Measurements from ENCODE around the gene NPLOC4. TPM values are rescaled to one million over a fixed set of nuclear protein-coding genes. Genes with fewer than 3 reads are reported as not detected.
A peak's percentile ranks its signal among the peaks of the same experiment; 100 is the strongest.

NPLOC4 gene
- total and polyA plus RNA-seq, 2 of the 13 experiments (the other 11 are each of a cell fraction or from before 2014, with no cell fraction given), result 57.0 to 97.0 TPM

DNA sequence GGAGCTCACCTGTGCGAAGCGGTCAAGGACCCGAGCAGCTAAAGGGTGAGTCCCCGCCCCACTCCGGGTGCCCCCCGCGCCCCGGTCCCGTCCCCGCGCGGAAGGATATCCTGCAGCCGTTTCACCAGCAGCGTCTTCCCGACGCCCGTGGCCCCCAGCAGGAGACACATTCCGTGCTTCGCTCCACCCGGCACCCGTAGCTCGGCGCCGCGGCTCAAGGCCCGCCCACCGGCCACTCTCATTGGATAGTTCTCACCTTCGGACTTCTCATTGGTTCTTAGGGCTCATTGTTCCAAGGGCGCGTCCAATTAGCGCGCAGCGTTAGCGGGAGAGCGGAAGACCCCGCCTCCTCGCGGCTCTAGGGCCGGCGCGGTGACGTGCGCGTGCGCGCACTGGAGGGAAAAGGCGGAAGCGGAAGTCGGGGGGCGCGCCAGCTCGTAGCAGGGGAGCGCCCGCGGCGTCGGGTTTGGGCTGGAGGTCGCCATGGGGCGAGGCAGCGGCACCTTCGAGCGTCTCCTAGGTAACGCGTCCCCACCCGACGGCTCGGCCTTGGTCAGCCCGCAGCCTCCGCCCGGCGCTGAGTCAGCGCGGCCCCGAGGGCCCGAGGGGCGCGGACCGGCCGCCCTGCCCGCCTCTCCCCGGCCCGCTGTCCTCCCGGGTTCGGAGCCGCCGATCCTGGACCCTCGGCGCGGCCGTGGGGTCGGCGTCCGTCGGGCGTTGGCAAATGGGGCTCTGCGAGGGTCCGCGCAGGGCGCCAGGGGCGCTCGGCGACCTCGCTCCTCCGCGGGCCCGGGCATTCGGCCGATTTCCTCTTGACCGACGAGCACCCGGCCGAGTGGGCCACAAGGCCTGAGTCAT lies 46.9 kb upstream of the NPLOC4 start, which contains the start of the genes ARL16 and HGS (continued):
- TF ChIP-seq, protein P1, sequence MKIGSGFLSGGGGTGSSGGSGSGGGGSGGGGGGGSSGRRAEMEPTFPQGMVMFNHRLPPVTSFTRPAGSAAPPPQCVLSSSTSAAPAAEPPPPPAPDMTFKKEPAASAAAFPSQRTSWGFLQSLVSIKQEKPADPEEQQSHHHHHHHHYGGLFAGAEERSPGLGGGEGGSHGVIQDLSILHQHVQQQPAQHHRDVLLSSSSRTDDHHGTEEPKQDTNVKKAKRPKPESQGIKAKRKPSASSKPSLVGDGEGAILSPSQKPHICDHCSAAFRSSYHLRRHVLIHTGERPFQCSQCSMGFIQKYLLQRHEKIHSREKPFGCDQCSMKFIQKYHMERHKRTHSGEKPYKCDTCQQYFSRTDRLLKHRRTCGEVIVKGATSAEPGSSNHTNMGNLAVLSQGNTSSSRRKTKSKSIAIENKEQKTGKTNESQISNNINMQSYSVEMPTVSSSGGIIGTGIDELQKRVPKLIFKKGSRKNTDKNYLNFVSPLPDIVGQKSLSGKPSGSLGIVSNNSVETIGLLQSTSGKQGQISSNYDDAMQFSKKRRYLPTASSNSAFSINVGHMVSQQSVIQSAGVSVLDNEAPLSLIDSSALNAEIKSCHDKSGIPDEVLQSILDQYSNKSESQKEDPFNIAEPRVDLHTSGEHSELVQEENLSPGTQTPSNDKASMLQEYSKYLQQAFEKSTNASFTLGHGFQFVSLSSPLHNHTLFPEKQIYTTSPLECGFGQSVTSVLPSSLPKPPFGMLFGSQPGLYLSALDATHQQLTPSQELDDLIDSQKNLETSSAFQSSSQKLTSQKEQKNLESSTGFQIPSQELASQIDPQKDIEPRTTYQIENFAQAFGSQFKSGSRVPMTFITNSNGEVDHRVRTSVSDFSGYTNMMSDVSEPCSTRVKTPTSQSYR (CRISPR knock-in tag; IDR thresholded peaks at IDR 0.05; ENCODE audit: borderline replicate concordance), result no peak
- TF ChIP-seq SMYD3 (CRISPR knock-in tag; IDR thresholded peaks at IDR 0.05) (no peak), ZNF720 (CRISPR knock-in tag; IDR thresholded peaks at IDR 0.05) (no peak), ZNF337 (CRISPR knock-in tag; IDR thresholded peaks at IDR 0.05; ENCODE audit: borderline replicate concordance, low read depth) (peak; percentile 60; the same call in 1 of the 2 replicates), ZBTB1 (CRISPR knock-in tag; IDR thresholded peaks at IDR 0.05; ENCODE audit: borderline replicate concordance) (no peak), POGZ (CRISPR knock-in tag; IDR thresholded peaks at IDR 0.05) (peak; percentile 71), ZNF850 (CRISPR knock-in tag; conservative IDR thresholded peaks at IDR 0.05) (no peak), ZFYVE20 (CRISPR knock-in tag; IDR thresholded peaks at IDR 0.05; ENCODE audit: borderline replicate concordance, low read depth) (no peak), ZFP36L1 (CRISPR knock-in tag; IDR thresholded peaks at IDR 0.05) (no peak), ZNF883 (CRISPR knock-in tag; IDR thresholded peaks at IDR 0.05; ENCODE audit: not compliant biosample characterization) (peak; percentile 63), ZNF878 (CRISPR knock-in tag; IDR thresholded peaks at IDR 0.05) (no peak), YY1 (IDR thresholded peaks at IDR 0.05; ENCODE audit: insufficient read depth, insufficient replicate concordance, low read depth, low read length) (peak; percentile 73)
- TF ChIP-seq, protein P2, sequence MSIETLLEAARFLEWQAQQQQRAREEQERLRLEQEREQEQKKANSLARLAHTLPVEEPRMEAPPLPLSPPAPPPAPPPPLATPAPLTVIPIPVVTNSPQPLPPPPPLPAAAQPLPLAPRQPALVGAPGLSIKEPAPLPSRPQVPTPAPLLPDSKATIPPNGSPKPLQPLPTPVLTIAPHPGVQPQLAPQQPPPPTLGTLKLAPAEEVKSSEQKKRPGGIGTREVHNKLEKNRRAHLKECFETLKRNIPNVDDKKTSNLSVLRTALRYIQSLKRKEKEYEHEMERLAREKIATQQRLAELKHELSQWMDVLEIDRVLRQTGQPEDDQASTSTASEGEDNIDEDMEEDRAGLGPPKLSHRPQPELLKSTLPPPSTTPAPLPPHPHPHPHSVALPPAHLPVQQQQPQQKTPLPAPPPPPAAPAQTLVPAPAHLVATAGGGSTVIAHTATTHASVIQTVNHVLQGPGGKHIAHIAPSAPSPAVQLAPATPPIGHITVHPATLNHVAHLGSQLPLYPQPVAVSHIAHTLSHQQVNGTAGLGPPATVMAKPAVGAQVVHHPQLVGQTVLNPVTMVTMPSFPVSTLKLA (IDR thresholded peaks at IDR 0.05), result peak; percentile 71
- TF ChIP-seq, protein P3, sequence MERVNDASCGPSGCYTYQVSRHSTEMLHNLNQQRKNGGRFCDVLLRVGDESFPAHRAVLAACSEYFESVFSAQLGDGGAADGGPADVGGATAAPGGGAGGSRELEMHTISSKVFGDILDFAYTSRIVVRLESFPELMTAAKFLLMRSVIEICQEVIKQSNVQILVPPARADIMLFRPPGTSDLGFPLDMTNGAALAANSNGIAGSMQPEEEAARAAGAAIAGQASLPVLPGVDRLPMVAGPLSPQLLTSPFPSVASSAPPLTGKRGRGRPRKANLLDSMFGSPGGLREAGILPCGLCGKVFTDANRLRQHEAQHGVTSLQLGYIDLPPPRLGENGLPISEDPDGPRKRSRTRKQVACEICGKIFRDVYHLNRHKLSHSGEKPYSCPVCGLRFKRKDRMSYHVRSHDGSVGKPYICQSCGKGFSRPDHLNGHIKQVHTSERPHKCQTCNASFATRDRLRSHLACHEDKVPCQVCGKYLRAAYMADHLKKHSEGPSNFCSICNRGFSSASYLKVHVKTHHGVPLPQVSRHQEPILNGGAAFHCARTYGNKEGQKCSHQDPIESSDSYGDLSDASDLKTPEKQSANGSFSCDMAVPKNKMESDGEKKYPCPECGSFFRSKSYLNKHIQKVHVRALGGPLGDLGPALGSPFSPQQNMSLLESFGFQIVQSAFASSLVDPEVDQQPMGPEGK (CRISPR knock-in tag; IDR thresholded peaks at IDR 0.05), result peak; percentile 98

All from HepG2 (cell line).